H1 (cell line): ENCODE data around the gene RHOU. TPM values are rescaled to one million over a fixed set of nuclear protein-coding genes. Genes with fewer than 3 reads are reported as not detected.

ENCODE experiments used
- CTCF ChIA-PET: fragments of 300-600 bp; sonication (Branson Sonifier 250); formaldehyde crosslinking; loops from one replicate; lab custom pipeline; 2021; ENCODE audit not compliant: partially characterized antibody; lab: Charles Lee
- POLR2A ChIA-PET: fragments of 300-600 bp; sonication (Branson Sonifier 250); formaldehyde crosslinking; loops from one replicate; lab custom pipeline; 2021; ENCODE audit warnings: inconsistent platforms; ENCODE audit not compliant: partially characterized antibody; lab: Charles Lee
- DNase-seq, 2 experiments: peaks; one replicate each; pipeline versions ENCODE4 v3.0.0 to v3.0.0-alpha.2; 2010 to 2022; ENCODE audit warnings: low spot score in 2 of 2, low read depth in 1 of 2, mixed read lengths in 1 of 2
- FAIRE-seq: peaks from 2 replicates; lab custom pipeline; 2011; peaks lifted over from hg19 to GRCh38; lab: Jason Lieb, UNC
- H2AFZ ChIP-seq: 2 replicates; pipeline ENCODE4 v1.8.1; 2012; ENCODE audit warnings: low read length, inconsistent platforms
- H2AK5ac ChIP-seq: 2 replicates; pipeline ENCODE4 v1.6.1; 2013; ENCODE audit warnings: low read depth, low read length
- H2BK120ac ChIP-seq: replicated peaks from 2 replicates; pipeline ENCODE3; 2013; ENCODE audit warnings: low read depth, low read length, inconsistent platforms
- H2BK12ac ChIP-seq: 2 replicates; pipeline ENCODE4 v1.6.1; 2013; ENCODE audit warnings: low read depth, low read length
- H2BK15ac ChIP-seq: 2 replicates; pipeline ENCODE4 v1.6.1; 2013; ENCODE audit warnings: low read length
- H2BK20ac ChIP-seq: 2 replicates; pipeline ENCODE4 v1.6.1; 2013; ENCODE audit warnings: low read length
- H2BK5ac ChIP-seq: 2 replicates; pipeline ENCODE4 v1.6.1; 2013; ENCODE audit warnings: low read depth, low read length
- H3K14ac ChIP-seq: 2 replicates; pipeline ENCODE4 v1.6.1; 2013; ENCODE audit warnings: inconsistent platforms; ENCODE audit not compliant: insufficient read length
- H3K18ac ChIP-seq: 2 replicates; pipeline ENCODE4 v1.6.1; 2013; ENCODE audit warnings: low read length; ENCODE audit errors: extremely low read depth
- H3K23ac ChIP-seq: 2 replicates; pipeline ENCODE4 v1.6.1; 2013; ENCODE audit warnings: inconsistent platforms; ENCODE audit not compliant: insufficient read length
- H3K23me2 ChIP-seq: 2 replicates; pipeline ENCODE4 v1.6.1; 2013; ENCODE audit warnings: low read depth, low read length
- H3K27ac ChIP-seq: 2 replicates; pipeline ENCODE4 v1.6.1; 2011; ENCODE audit warnings: low read depth, low read length, inconsistent platforms
- H3K27me3 ChIP-seq, 4 experiments: replicated peaks in 1 of 4; 1 replicate in 1 of 4; 2 replicates in 3 of 4; pipeline versions ENCODE4 v1.6.1 to v1.8.1; 2011 to 2013; ENCODE audit warnings: low read length in 3 of 4, mild to moderate bottlenecking in 3 of 4, inconsistent platforms in 2 of 4, mixed read lengths in 2 of 4, moderate library complexity in 1 of 4; ENCODE audit not compliant: control insufficient read depth in 3 of 4, insufficient read depth in 3 of 4; ENCODE audit errors: extremely low read depth in 1 of 4
- H3K36me3 ChIP-seq, 4 experiments: 2 replicates each; pipeline versions ENCODE4 v1.6.1 to v1.8.1; 2011 to 2013; ENCODE audit warnings: mild to moderate bottlenecking in 4 of 4, low read length in 3 of 4, moderate library complexity in 2 of 4, control low read depth in 1 of 4, inconsistent platforms in 1 of 4; ENCODE audit not compliant: insufficient read depth in 4 of 4, control insufficient read depth in 2 of 4
- H3K4ac ChIP-seq: replicated peaks from 2 replicates; pipeline ENCODE3; 2013; ENCODE audit warnings: low read length, low read depth, mixed read lengths, inconsistent platforms; ENCODE audit not compliant: insufficient read length
- H3K4me1 ChIP-seq, 4 experiments: replicated peaks in 1 of 4; 1 replicate in 1 of 4; 2 replicates in 3 of 4; pipeline versions ENCODE4 v1.6.1 to v1.8.1; 2011 to 2013; ENCODE audit warnings: low read length in 3 of 4, inconsistent platforms in 2 of 4, mixed read lengths in 1 of 4; ENCODE audit not compliant: insufficient read depth in 4 of 4, control insufficient read depth in 3 of 4
- H3K4me2 ChIP-seq, 2 experiments: 2 replicates each; pipeline versions ENCODE4 v1.6.1 to v1.8.1; 2011 to 2013; ENCODE audit warnings: low read depth in 2 of 2, low read length in 2 of 2, control low read depth in 1 of 2, inconsistent platforms in 1 of 2, mild to moderate bottlenecking in 1 of 2; ENCODE audit not compliant: insufficient read depth in 1 of 2
- H3K4me3 ChIP-seq, 4 experiments: fragments of 200-600, 300-600 bp in 1 of 4; sonication (generic), shearing (Covaris generic), sonication (Bioruptor Twin) in 1 of 4; 2 replicates each; pipeline versions ENCODE4 v1.5.1 to v1.8.1; 2011 to 2016; ENCODE audit warnings: low read length in 4 of 4, low read depth in 3 of 4, control low read depth in 2 of 4, inconsistent platforms in 2 of 4, mild to moderate bottlenecking in 2 of 4, mixed read lengths in 1 of 4, moderate library complexity in 1 of 4; ENCODE audit not compliant: insufficient read depth in 2 of 4; ENCODE audit errors: extremely low read depth in 1 of 4
- H3K56ac ChIP-seq: replicated peaks from 2 replicates; pipeline ENCODE3; 2013; ENCODE audit warnings: low read depth, mild to moderate bottlenecking, mixed read lengths, low read length, inconsistent platforms; ENCODE audit not compliant: insufficient read length
- H3K79me1 ChIP-seq: 2 replicates; pipeline ENCODE4 v1.6.1; 2013; ENCODE audit warnings: low read depth, low read length, control low read depth
- H3K79me2 ChIP-seq, 2 experiments: 2 replicates each; pipeline versions ENCODE4 v1.6.1 to v1.8.1; 2012 to 2013; ENCODE audit warnings: low read length in 2 of 2, mild to moderate bottlenecking in 2 of 2, inconsistent platforms in 1 of 2; ENCODE audit not compliant: insufficient read depth in 2 of 2, control insufficient read depth in 1 of 2
- H3K9ac ChIP-seq, 4 experiments: replicated peaks in 1 of 4; 1 replicate in 1 of 4; 2 replicates in 3 of 4; pipeline versions ENCODE4 v1.6.1 to v1.8.1; 2011 to 2013; ENCODE audit warnings: low read depth in 3 of 4, low read length in 3 of 4, control low read depth in 2 of 4, mild to moderate bottlenecking in 2 of 4, moderate library complexity in 2 of 4, inconsistent platforms in 1 of 4; ENCODE audit errors: extremely low read depth in 1 of 4
- H3K9me3 ChIP-seq, 2 experiments: 2 replicates each; pipeline versions ENCODE4 v1.6.1 to v1.8.1; 2012 to 2013; ENCODE audit warnings: mild to moderate bottlenecking in 2 of 2, moderate library complexity in 2 of 2, control low read depth in 1 of 2, inconsistent platforms in 1 of 2, low read depth in 1 of 2, low read length in 1 of 2, mixed read lengths in 1 of 2; ENCODE audit not compliant: insufficient read depth in 2 of 2
- H4K20me1 ChIP-seq, 2 experiments: replicated peaks in 1 of 2; 2 replicates each; pipeline versions ENCODE3 to v1.8.1; 2011 to 2013; ENCODE audit warnings: inconsistent platforms in 2 of 2, low read length in 2 of 2, mild to moderate bottlenecking in 1 of 2; ENCODE audit not compliant: insufficient read depth in 2 of 2, control insufficient read depth in 1 of 2
- H4K5ac ChIP-seq: 2 replicates; pipeline ENCODE4 v1.6.1; 2013; ENCODE audit warnings: low read length, low read depth, mixed read lengths, inconsistent platforms; ENCODE audit not compliant: insufficient read length
- H4K8ac ChIP-seq: 2 replicates; pipeline ENCODE4 v1.8.0; 2013; ENCODE audit warnings: mild to moderate bottlenecking, moderate library complexity, low read length, inconsistent platforms; ENCODE audit not compliant: insufficient read depth; ENCODE audit errors: extremely low read depth
- H4K91ac ChIP-seq: replicated peaks from 2 replicates; pipeline ENCODE3; 2013; ENCODE audit warnings: low read length, mixed read lengths, inconsistent platforms; ENCODE audit not compliant: insufficient read length
- BACH1 ChIP-seq: IDR thresholded peaks from 2 replicates; pipeline ENCODE4 v1.6.1; 2012; ENCODE audit warnings: low read length, improper control_type of control experiment
- CHD1 ChIP-seq: IDR thresholded peaks from 2 replicates; pipeline ENCODE4 v1.6.1; 2012; ENCODE audit warnings: low read depth, low read length, improper control_type of control experiment
- CTBP2 ChIP-seq: IDR thresholded peaks from 2 replicates; pipeline ENCODE4 v1.7.0; 2011; ENCODE audit warnings: borderline replicate concordance, mild to moderate bottlenecking, moderate library complexity, mixed read lengths, low read length; ENCODE audit not compliant: insufficient read depth, insufficient read length
- EZH2 ChIP-seq: fragments of 200-600 bp; sonication (generic); IDR thresholded peaks from 2 replicates; pipeline ENCODE4 v1.7.1; 2012; ENCODE audit warnings: low read depth, mild to moderate bottlenecking, moderate library complexity, low read length, inconsistent platforms; ENCODE audit not compliant: severe bottlenecking
- GABPA ChIP-seq: IDR thresholded peaks from 2 replicates; pipeline ENCODE4 v1.6.1; 2011; ENCODE audit warnings: mild to moderate bottlenecking, low read length, moderate library complexity, borderline replicate concordance; ENCODE audit not compliant: insufficient read depth
- HDAC2 ChIP-seq, 2 experiments: fragments of 300-600 bp in 1 of 2; sonication (generic) in 1 of 2; IDR thresholded peaks; 2 replicates each; pipeline ENCODE4 v1.6.1; 2011 to 2012; ENCODE audit warnings: low read depth in 2 of 2, low read length in 2 of 2, mild to moderate bottlenecking in 2 of 2, moderate library complexity in 2 of 2, borderline replicate concordance in 1 of 2, inconsistent platforms in 1 of 2
- KDM1A ChIP-seq: fragments of 200-600, 300-600 bp; sonication (generic); IDR thresholded peaks from 2 replicates; pipeline ENCODE4 v1.7.1; 2016; ENCODE audit warnings: mild to moderate bottlenecking, low read length, borderline replicate concordance
- NRF1 ChIP-seq: IDR thresholded peaks from 2 replicates; pipeline ENCODE4 v1.6.1; 2011; ENCODE audit warnings: mild to moderate bottlenecking, low read depth, low read length, improper control_type of control experiment
- POLR2A ChIP-seq, 2 experiments: IDR thresholded peaks; 1 replicate in 1 of 2; 2 replicates in 1 of 2; pipeline ENCODE4 v1.6.1; 2011; ENCODE audit warnings: low read depth in 2 of 2, low read length in 2 of 2, mild to moderate bottlenecking in 2 of 2; ENCODE audit errors: control extremely low read depth in 1 of 2
- SIRT6 ChIP-seq: IDR thresholded peaks from one replicate; pipeline ENCODE4 v1.7.1; 2012; ENCODE audit warnings: low read length, inconsistent platforms
- SUZ12 ChIP-seq: fragments of 200-600 bp; sonication (generic); IDR thresholded peaks from 2 replicates; pipeline ENCODE4 v1.6.1; 2012; ENCODE audit warnings: mild to moderate bottlenecking, inconsistent platforms, low read length, moderate library complexity, mixed read lengths
- TEAD4 ChIP-seq: IDR thresholded peaks from 2 replicates; pipeline ENCODE4 v1.6.1; 2012; ENCODE audit warnings: low read depth, low read length, inconsistent platforms, mixed read lengths
- WGBS, 2 experiments: shearing (Covaris generic) in 1 of 2; methylation state at CpG; one replicate each; pipeline versions ENCODE4 v1.1.6 to v1.1.7; 2013 to 2015; ENCODE audit warnings: low lambda C conversion rate in 2 of 2, mixed read lengths in 2 of 2, inconsistent platforms in 1 of 2, low coverage in 1 of 2, missing lambda C conversion rate in 1 of 2; ENCODE audit not compliant: insufficient replicate concordance in 2 of 2, insufficient coverage in 1 of 2, insufficient read length in 1 of 2; ENCODE audit errors: extremely low coverage in 1 of 2, missing lambda C conversion rate in 1 of 2; 5-methylcytosine and 5-hydroxymethylcytosine counted together
- polyA plus RNA-seq, 7 experiments: library from polyadenylated mRNA; depleted of rRNA in 3 of 7; stranded (reverse) in 5 of 7; unstranded in 2 of 7; fragments of >200 nt in 5 of 7; fragments of 200-250 nt in 2 of 7; gene quantifications; 1 replicate in 5 of 7; 2 replicates in 1 of 7; 4 replicates in 1 of 7; pipeline versions ENCODE4 v1.2.1 to v1.2.3, GENCODE V29; 2011 to 2013; ENCODE audit warnings: missing spikeins in 2 of 7, mixed read lengths in 2 of 7
- total RNA-seq: library from RNA; stranded (reverse); fragmentation: NEBNext Ultra II Directional; extraction: Animal tissue kit (Norgen Biotek cat#: 25700); gene quantifications from 2 replicates; pipeline ENCODE4 v1.2.1, GENCODE V29; 2021
- TF ChIP-seq, protein P1 (sequence below): IDR thresholded peaks from 2 replicates; pipeline ENCODE4 v1.6.1; 2012; ENCODE audit warnings: inconsistent platforms

The RHOU gene
- total and polyA plus RNA-seq, 2 of the 8 experiments (the other 6 are each of a cell fraction or from before 2014, with no cell fraction given): 3.0 to 3.4 TPM

DNA sequence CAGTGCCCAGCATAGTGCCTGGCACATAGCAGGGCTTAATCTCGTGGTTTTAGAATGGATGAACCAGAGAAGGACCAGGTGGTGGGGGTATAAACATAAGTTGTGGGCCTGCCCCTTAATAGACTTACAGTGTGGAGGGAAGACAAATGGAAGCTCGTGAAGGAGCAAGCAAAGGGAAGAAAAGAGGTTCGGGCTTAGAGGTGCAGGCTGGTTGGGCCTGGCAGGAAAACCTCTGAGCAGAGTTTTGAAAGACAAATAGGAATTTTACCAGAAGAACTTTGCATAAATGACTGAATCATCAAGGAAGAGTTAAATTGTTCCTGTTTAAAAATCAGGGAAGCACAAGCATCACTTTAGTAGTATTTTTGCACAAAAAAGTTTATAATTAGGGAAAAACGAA, 4.5 kb downstream of the RHOU start:
- Histone ChIP-seq H3K14ac (no peak overlapping the region), H2BK5ac (no peak overlapping the region), H3K4me2 (no peak overlapping the region), H3K4ac (no peak overlapping the region), H4K5ac (no peak overlapping the region), H2AFZ (no peak overlapping the region), H3K23ac (no peak overlapping the region), H3K9ac (no peak overlapping the region), H2BK120ac (no peak overlapping the region), H3K18ac (no peak overlapping the region), H3K79me1 (peaks cover 2% of the 10 kb centered on the region; the same call in 1 of the 2 replicates), H3K36me3 (peaks cover 0 to 17% (median 8%) of the 10 kb centered on the region in 4 experiments; a peak in 4 of 8 replicates), H2BK15ac (no peak overlapping the region), H3K9me3 (no peaks in the 10 kb centered on the region), H3K56ac (no peak overlapping the region), H4K91ac (no peak overlapping the region), H2AK5ac (no peak overlapping the region), H3K27ac (no peak overlapping the region), H3K27me3 (peaks cover 0 to 15% (median 8%) of the 10 kb centered on the region in 4 experiments; a peak in 5 of 7 replicates), H3K4me3 (no peak overlapping the region), H3K23me2 (no peaks in the 10 kb centered on the region; the same call in 1 of the 2 replicates), H4K8ac (no peak overlapping the region), H3K79me2 (no peaks in the 10 kb centered on the region; a peak in 1 of 4 replicates), H3K4me1 (peaks cover 0 to 3% (median 1%) of the 10 kb centered on the region in 4 experiments; a peak in 3 of 7 replicates), H2BK12ac (no peak overlapping the region), H2BK20ac (no peak overlapping the region), H4K20me1 (peaks cover 0 to 4% of the 10 kb centered on the region in 2 experiments)
- DNase-seq (no peak), FAIRE-seq (no peak)
- ChIA-PET CTCF (interaction anchor here (2.2 kb wide), 1 partner anchor 488 kb away, joined by 7 read pairs; no protein-coding TSS in a partner anchor), POLR2A (no interaction called here)
- 78% methylated on average over 4 of the region's 4 CpGs; no CpG with 5 or more reads in 1 of the 2 experiments for WGBS, 2 experiments
- TF ChIP-seq, protein P1, sequence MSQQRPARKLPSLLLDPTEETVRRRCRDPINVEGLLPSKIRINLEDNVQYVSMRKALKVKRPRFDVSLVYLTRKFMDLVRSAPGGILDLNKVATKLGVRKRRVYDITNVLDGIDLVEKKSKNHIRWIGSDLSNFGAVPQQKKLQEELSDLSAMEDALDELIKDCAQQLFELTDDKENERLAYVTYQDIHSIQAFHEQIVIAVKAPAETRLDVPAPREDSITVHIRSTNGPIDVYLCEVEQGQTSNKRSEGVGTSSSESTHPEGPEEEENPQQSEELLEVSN: no peak
- TF ChIP-seq HDAC2 (IDR thresholded peaks at IDR 0.05; ENCODE audit: borderline replicate concordance in 1 of 2, low read depth in 2 of 2, low read length in 2 of 2) (no peak), SUZ12 (no peak), BACH1 (no peak), CTBP2 (no peak), GABPA (no peak), CHD1 (no peak), EZH2 (no peak), POLR2A (IDR thresholded peaks at IDR 0.05; ENCODE audit: control extremely low read depth in 1 of 2, low read depth in 2 of 2, low read length in 2 of 2) (no peak), TEAD4 (no peak), KDM1A (no peak), NRF1 (no peak), SIRT6 (no peak)
